ENCODE results near the gene ATP7A. TPM values are rescaled to one million over a fixed set of nuclear protein-coding genes. Genes with fewer than 3 reads are reported as not detected.
"Not testable (repeated sequence)": the region's sequence is repeated elsewhere in the genome, so short reads cannot be mapped to it uniquely, and the experiment has no call there.

The ATP7A gene
- total RNA-seq, 4 donors from 2014 or later: 7.3 to 13.9 (median 7.8) TPM

DNA sequence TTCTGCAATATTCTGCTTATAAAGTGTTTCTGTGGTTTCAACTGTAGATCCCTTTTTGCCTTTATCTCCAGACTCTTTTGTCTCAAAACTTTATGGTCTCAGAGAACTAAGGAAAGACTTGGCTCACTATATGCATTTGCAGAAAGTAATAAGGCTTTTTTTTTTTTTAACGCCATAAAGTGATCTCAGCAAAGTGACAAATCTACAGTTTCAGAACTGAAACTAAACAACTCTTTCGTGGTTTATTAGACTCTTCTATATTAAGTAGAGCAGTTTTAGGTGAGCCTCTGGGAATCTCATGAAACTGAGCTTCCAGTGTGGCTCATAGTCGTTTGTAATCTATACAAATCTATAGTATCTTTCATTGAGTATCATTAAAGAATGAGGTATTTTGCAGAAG, 15.3 kb downstream of the ATP7A start:
- ATAC-seq (ENCODE audit: low FRiP score) (no peak), DNase-seq (ENCODE audit: low spot score) (no peak)
- TF ChIP-seq, protein P1, sequence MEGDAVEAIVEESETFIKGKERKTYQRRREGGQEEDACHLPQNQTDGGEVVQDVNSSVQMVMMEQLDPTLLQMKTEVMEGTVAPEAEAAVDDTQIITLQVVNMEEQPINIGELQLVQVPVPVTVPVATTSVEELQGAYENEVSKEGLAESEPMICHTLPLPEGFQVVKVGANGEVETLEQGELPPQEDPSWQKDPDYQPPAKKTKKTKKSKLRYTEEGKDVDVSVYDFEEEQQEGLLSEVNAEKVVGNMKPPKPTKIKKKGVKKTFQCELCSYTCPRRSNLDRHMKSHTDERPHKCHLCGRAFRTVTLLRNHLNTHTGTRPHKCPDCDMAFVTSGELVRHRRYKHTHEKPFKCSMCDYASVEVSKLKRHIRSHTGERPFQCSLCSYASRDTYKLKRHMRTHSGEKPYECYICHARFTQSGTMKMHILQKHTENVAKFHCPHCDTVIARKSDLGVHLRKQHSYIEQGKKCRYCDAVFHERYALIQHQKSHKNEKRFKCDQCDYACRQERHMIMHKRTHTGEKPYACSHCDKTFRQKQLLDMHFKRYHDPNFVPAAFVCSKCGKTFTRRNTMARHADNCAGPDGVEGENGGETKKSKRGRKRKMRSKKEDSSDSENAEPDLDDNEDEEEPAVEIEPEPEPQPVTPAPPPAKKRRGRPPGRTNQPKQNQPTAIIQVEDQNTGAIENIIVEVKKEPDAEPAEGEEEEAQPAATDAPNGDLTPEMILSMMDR (IDR thresholded peaks at IDR 0.05): no peak

DNA sequence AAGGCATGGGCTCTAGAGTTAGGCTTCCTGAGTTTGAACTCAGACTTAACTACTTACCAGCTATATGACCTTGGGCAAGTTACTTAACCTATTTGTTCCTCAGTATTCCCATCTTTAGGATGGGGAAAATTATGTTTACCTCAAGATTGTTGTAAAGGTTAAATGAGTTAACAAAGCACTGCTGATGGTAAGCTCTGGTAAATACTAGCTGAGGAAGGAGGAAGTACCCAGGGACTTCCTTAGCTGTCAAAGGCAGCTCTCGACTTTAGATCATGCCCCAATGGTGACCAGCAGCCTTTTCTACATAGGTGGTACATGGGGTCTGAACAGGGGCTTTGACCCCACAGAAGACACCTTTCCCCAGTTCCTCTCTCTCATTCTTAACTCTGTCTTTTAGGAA, 20.1 kb downstream of the ATP7A start:
- TF ChIP-seq, protein P1 (IDR thresholded peaks at IDR 0.05): no peak
- ATAC-seq (ENCODE audit: low FRiP score) (no peak), DNase-seq (ENCODE audit: low spot score) (no peak)

DNA sequence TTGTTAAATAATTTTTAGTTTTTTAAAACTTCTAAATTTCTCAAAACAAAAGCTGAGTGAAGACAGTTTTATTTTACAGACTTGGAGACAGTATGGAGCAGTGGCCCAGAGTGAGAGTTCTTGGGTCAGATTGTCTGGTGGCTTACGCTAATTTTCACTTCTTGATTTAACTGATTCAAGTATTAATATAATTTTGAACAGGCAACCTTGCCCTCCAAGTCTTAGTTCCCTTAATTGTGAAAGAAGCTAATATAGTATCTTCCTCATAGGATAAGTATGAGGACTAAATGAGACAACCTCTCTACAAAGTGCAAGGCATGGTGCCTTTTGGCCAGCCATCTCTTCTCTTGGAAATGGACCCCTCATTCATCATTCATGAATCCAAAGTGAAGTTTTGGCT, 25.4 kb downstream of the ATP7A start:
- DNase-seq (ENCODE audit: low spot score) (no peak), ATAC-seq (ENCODE audit: low FRiP score) (no peak)
- TF ChIP-seq, protein P1 (IDR thresholded peaks at IDR 0.05): no peak

DNA sequence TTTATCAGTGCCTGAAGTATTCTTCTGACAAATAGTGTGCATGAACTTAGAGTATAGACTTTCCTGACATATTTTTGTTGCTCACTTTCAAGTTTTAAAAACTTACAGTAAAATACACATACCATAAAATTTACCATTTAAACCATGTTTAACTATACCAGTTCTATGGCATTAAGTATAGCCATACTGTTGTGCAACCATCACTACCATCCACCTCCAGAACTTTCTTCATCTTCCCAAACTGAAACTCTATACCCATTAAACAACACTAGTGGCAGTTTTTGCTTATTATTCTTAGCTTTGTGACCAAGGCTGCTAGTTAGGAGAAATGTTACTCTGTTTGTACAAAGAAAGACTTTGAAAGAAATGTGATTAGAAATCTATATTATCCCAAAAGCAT, 25.8 kb downstream of the ATP7A start:
- TF ChIP-seq, protein P1 (IDR thresholded peaks at IDR 0.05): no peak

DNA sequence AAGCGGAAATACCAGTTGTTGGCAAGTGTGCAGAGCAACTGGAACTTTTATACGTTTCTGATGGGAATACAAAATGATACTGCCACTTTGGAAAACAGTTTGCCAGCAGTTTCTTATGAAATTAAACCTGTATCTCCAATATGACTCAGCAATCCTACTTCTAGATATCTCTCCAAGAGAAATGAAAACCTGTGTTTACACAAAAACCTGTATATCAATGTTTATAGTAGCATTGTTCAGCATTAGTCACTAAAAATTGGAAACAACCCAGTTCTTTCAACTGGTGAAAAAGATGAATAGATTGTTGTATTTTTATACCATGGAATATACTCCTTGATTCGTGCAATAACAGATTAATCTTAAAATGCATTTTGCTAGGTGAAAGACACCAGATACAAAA, 26.8 kb downstream of the ATP7A start:
- ATAC-seq (ENCODE audit: low FRiP score) (no peak), DNase-seq (ENCODE audit: low spot score) (no peak)
- TF ChIP-seq, protein P1 (IDR thresholded peaks at IDR 0.05): no peak

More for the DNA sequence above, 25.8 kb downstream of the ATP7A start:
- no peak for ATAC-seq (ENCODE audit: low FRiP score)
- no peak for DNase-seq (ENCODE audit: low spot score)

DNA sequence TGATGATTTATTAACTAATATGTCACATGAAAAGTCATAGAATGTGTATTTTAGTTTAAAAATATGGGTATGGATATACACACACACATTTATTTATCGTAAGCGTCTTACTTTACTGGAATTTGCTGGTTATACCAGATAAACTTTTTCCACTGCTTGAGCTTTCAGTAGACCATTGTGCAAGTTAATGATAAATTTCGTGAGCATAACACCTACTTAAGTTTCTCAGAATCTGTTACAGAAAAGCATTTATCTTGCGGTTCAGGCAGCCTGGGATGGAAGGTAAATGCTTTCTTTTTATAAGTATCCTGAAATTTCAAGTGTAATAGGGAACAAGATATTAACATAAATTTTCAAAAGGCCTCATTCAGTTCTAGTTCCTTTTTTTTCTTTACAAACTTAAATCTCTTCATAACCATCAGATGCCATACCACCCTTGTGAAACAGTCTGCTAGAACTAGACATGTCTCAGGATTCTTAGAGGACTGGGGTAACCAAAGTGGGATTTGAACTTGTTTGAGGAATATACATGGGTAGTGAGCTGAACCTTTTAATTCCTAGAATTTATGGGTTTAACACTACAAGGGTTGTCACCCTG, 27.7 kb downstream of the ATP7A start:
- ATAC-seq (ENCODE audit: low FRiP score): no peak
- TF ChIP-seq, protein P1 (IDR thresholded peaks at IDR 0.05): no peak
- no peak for DNase-seq (ENCODE audit: low spot score)

DNA sequence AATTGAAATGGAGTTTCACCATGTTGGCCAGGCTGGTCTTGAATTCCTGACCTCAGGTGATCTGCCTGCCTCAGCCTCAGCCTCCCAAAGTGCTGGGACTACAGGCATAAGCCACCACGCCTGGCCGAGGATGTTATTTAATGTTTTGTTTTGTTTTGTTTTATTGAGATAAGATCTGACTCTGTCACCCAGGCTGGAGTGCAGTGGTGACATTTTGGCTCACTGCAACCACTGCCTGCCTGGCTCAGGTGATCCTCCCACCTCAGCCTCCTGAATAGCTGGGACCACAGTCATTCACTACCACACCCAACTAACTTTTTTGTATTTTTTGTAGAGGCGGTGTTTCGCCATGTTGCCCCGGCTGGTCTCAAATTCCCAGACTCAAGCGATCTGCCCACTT, 34.5 kb downstream of the ATP7A start:
- not testable (repeated sequence) for ATAC-seq (ENCODE audit: low FRiP score); DNase-seq (ENCODE audit: low spot score)
